Posterior vena cava (tissue), 2 donors: ENCODE results near the gene SOAT1. TPM values are rescaled to one million over a fixed set of nuclear protein-coding genes. Genes with fewer than 3 reads are reported as not detected.
"Not testable (repeated sequence)": the region's sequence is repeated elsewhere in the genome, so short reads cannot be mapped to it uniquely, and the experiment has no call there.

ENCODE experiments used
- DNase-seq: peaks from one replicate; pipeline ENCODE4 v3.0.0-alpha.2; 2020; ENCODE audit warnings: low spot score
- intact Hi-C, 2 donors: fragments of 100-400 bp; cut with DNase I; formaldehyde crosslinking; loops; one replicate each; pipeline versions ENCODE4 v1.14.1 to v1.14.2; 2022 to 2023
- total RNA-seq, 2 donors: library from RNA; stranded (reverse); fragmentation: NEBNext Ultra II Directional; extraction: Animal tissue kit (Norgen Biotek cat#: 25700); gene quantifications; one replicate each; pipeline ENCODE4 v1.2.1, GENCODE V29; 2021
- donor health status: DM: yes; HTN: yes; CAD: no.
- donor health status: DM: yes; HTN: yes; CAD: no.

Gene SOAT1
- total RNA-seq, 2 donors from 2014 or later, result 39.9 to 48.1 TPM

GRCh38 chr1:179340918-179341317 lies 47.3 kb downstream of the SOAT1 start:
- intact Hi-C loops, result no loop called here
- no peak for DNase-seq

GRCh38 chr1:179341943-179342547 lies 48.4 kb downstream of the SOAT1 start:
- DNase-seq, result no peak
- intact Hi-C loops, result no loop called here

GRCh38 chr1:179342740-179343404 lies 49.3 kb downstream of the SOAT1 start:
- intact Hi-C loops, result no loop called here
- no peak for DNase-seq

DNA sequence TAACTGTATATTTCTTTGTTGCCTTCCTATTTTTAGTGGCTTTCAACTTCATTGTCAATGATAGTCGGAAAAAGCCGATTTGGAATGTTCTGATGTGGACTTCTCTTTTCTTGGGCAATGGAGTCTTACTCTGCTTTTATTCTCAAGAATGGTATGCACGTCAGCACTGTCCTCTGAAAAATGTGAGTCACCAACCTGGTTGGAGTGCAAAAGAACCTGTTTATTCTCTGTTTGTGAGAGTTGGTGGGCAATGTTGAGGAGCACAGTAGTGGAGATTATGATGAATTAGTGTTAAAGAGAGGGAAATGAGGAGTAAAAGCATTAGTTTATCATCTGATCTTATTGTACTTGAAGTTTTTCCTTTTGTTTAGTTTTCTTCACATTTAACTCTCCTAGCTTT lies 57.7 kb downstream of the SOAT1 start:
- intact Hi-C loops, result no loop called here
- DNase-seq, result no peak

- intact Hi-C loops, result no loop called here
- DNase-seq, result no peak
Observed at GRCh38 chr1:179352236-179352635, 58.6 kb downstream of the SOAT1 start.

- no peak for DNase-seq
- intact Hi-C loops, result no loop called here
Observed at GRCh38 chr1:179353546-179353945, 59.9 kb downstream of the SOAT1 start.

DNA sequence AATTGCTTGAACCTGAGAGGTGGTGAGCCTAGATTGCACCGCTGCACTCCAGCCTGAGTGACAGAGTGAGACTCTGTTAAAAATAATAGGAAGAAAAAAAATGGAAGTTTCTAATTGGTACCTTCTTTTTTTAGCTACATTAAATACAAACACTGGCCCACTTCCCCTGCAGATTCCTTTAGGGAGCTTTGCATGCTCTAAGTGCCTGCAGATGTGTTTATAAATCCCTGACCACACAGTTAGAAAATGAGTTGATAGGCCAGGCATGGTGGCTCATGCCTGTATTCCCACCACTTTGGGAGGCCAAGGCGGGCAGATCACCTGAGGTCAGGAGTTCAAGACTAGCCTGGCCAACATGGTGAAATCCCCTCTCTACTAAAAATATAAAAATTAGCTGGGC lies 68.0 kb downstream of the SOAT1 start:
- DNase-seq, intact Hi-C loops: not testable (repeated sequence)

DNA sequence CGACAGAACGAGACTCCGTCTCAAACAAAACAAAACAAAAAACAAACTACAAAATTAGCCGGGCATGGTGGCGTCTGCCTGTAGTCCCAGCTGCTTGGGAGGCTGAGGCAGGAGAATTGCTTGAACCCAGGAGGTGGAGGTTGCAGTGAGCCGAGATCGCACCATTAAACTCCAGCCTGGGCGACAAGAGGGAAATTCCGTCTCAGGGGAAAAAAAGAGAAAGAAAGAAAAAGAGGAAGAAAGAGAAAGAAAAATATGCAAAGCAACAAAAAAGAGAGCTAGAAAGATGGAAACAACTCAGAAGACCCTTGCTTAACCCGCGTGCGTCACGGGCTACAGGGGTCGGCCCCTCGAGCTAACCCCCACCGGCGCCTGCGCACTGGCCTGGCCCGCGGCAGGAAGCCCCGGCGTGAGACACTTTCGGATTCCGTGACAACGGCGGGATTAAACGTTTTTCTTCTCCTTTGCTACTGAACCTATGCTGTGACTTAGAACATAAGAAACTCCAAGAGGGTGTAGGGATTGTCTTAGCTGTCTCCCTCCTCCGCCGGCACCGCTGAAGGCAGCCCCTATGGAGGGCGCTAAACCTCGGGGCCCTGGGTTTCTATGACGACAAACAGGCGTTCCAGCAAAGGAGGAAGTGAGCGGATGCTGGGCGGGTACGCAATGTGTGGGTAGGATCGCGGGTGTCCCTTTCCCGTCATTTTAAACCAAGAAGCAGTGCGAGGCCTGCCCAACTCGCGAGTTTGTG lies 71.9 kb downstream of the SOAT1 start, which contains the start of gene AXDND1:
Gene AXDND1, plus strand, starts transcription at position 630 of the 751 bp plus-strand sequence. CDS start 539 bp downstream, outside the sequence.
- DNase-seq, result peak; percentile 98
- intact Hi-C loops, result loop anchor here (5.0 kb wide), 2 partner anchors 283 to 288 kb away; partner anchors contain the start of gene TOR3A (in 1 of the 2)

- DNase-seq, result no peak
- intact Hi-C loops, result loop anchor here (5.0 kb wide), 2 partner anchors 284 to 289 kb away; partner anchors contain the start of gene TOR3A (in 1 of the 2)
Observed at GRCh38 chr1:179366093-179366800, 72.7 kb downstream of the SOAT1 start.

DNA sequence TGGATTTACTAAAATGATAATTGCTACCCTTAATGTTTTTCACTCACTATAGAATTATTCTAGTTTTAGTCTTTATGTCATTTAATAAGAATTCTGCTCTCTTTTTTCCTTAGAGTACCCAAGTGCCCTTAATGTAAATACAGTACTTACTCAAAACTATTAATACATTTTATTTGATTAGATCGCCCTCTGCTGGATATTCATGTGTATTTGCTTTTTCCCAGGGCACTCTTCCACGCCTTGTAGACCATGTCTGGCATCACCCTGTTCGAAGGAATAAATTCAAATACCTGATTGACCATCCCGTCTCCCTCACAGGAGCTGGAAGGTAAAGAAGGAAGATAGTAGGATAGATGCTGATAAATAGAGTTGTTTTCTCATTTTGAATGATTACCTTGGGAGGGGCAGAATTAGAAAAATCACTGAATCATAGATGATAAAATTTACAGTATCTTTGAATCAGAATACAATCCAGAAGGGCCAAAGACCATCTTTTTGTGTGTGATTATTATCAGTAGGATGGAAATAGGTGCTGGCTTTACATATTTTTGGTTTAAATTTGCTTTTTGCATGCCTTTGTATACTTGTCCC lies 76.2 kb downstream of the SOAT1 start:
- DNase-seq, result no peak
- intact Hi-C loops, result loop anchor here (5.0 kb wide), 2 partner anchors 288 to 293 kb away; partner anchors contain the start of gene TOR3A (in 1 of the 2)

GRCh38 chr1:179372160-179372559 lies 78.6 kb downstream of the SOAT1 start:
- intact Hi-C loops, result no loop called here
- no peak for DNase-seq

GRCh38 chr1:179376223-179376622 lies 82.6 kb downstream of the SOAT1 start:
- intact Hi-C loops, result no loop called here

DNA sequence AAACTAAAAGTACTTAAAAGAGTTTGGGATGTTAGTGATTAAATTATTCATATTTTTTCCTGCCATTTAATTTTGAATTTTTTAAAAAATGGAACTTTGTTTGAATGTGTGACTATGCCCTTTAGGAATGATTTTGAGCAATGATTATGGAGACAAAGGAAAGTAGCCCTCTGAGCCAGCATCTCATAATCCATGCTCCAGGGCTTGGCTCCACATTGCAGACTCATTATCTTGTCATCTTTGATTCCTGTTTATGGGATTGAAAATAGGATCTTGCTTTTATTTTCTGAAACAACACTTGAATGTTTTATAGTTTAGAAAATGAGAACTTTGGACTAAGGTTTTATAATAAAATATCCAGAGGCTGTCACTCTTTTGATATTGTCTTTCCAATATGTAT lies 86.7 kb downstream of the SOAT1 start:
- DNase-seq, result no peak
- intact Hi-C loops, result no loop called here

More at GRCh38 chr1:179376223-179376622, 82.6 kb downstream of the SOAT1 start:
- DNase-seq, result no peak

DNA sequence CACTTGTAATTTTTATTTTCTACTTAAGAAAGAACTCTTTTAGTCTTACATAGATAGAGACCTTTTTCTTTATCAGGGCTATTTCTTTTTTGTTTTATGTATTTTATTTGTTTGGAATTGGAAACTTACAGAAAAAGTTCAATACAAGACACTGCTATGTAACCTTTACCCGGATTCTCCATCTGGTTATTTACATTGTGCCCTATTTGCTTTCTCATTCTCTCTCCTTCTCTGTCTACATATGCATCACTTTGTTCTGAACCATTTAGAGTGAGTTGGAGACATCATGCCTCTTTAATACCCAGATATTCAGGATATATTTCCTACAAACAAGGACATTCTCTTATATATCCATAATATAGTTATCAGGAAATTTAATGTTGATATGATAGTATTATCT lies 90.4 kb downstream of the SOAT1 start:
- no peak for DNase-seq
- intact Hi-C loops, result no loop called here

- no peak for DNase-seq
- intact Hi-C loops, result no loop called here
Observed at GRCh38 chr1:179385510-179385909, 91.9 kb downstream of the SOAT1 start.

GRCh38 chr1:179393721-179394120 lies 100.1 kb downstream of the SOAT1 start:
- intact Hi-C loops, result no loop called here
- DNase-seq, result no peak

- DNase-seq, intact Hi-C loops: not testable (repeated sequence)
Observed at GRCh38 chr1:179399399-179399798, 105.8 kb downstream of the SOAT1 start.
